A549 (cell line): ENCODE measurements around the gene XPC. TPM values are rescaled to one million over a fixed set of nuclear protein-coding genes. Genes with fewer than 3 reads are reported as not detected.
A peak's percentile ranks its signal among the peaks of the same experiment; 100 is the strongest.
"Not testable (repeated sequence)": the region's sequence is repeated elsewhere in the genome, so short reads cannot be mapped to it uniquely, and the experiment has no call there.

ENCODE experiments used
- ATAC-seq, 2 experiments: fragments of 200-7000 bp in 1 of 2; fragments of >200 bp in 1 of 2; cut with Nextera tagmentation in 1 of 2; cut with Tn5 transposase in 1 of 2; 3 replicates each; pipeline versions ENCODE4 v1.8.0 to v1.9.1; 2018 to 2020; ENCODE audit warnings: mild to moderate bottlenecking in 1 of 2, moderate library complexity in 1 of 2
- CTCF ChIA-PET: fragments of 300-600 bp; sonication (Branson Sonifier 250); formaldehyde crosslinking; extraction: SDS; loops from one replicate; lab custom pipeline; 2021; ENCODE audit warnings: antibody characterized with exemption, inconsistent platforms; lab: Yijun Ruan, JAX
- POLR2A ChIA-PET: fragments of 350-600 bp; formaldehyde crosslinking; extraction: SDS; loops from one replicate; lab custom pipeline; 2021; ENCODE audit warnings: antibody characterized with exemption, inconsistent platforms; lab: Yijun Ruan, JAX
- DNase-seq, 2 experiments: peaks; one replicate each; pipeline versions ENCODE4 v3.0.0 to v3.0.0-alpha.2; 2011 to 2016; ENCODE audit warnings: low read depth in 1 of 2, low spot score in 1 of 2
- FAIRE-seq: peaks from 2 replicates; lab custom pipeline; 2011; peaks lifted over from hg19 to GRCh38; lab: Jason Lieb, UNC
- H3K27ac ChIP-seq, 2 experiments: fragments of >200 bp; sonication (Bioruptor Twin); formaldehyde crosslinking; 3 replicates each; pipeline ENCODE4 v1.5.1; 2016 to 2017
- H3K4me1 ChIP-seq: fragments of >200 bp; sonication (Bioruptor Twin); formaldehyde crosslinking; 3 replicates; pipeline ENCODE4 v1.6.1; 2016
- H3K4me2 ChIP-seq: fragments of >200 bp; sonication (Bioruptor Twin); formaldehyde crosslinking; 3 replicates; pipeline ENCODE4 v1.6.1; 2016
- H3K4me3 ChIP-seq: fragments of >200 bp; sonication (Bioruptor Twin); formaldehyde crosslinking; 3 replicates; pipeline ENCODE4 v1.5.1; 2016
- H3K9me3 ChIP-seq: fragments of >200 bp; sonication (Bioruptor Twin); formaldehyde crosslinking; 3 replicates; pipeline ENCODE4 v1.6.1; 2016
- CBX8 ChIP-seq: fragments of 200-600 bp; sonication (generic); IDR thresholded peaks from 2 replicates; pipeline ENCODE4 v1.6.1; 2016
- CEBPB ChIP-seq, 2 experiments: fragments of >200 bp in 1 of 2; sonication (Bioruptor Twin) in 1 of 2; formaldehyde crosslinking in 1 of 2; IDR thresholded peaks; 2 replicates each; pipeline ENCODE4 v1.6.1; 2012 to 2016
- CHD4 ChIP-seq: fragments of 200-600 bp; sonication (generic); IDR thresholded peaks from 2 replicates; pipeline ENCODE4 v1.6.1; 2016; ENCODE audit warnings: antibody characterized with exemption, mild to moderate bottlenecking, borderline replicate concordance
- E2F6 ChIP-seq: IDR thresholded peaks from 2 replicates; pipeline ENCODE4 v1.6.1; 2012; ENCODE audit warnings: low read depth, borderline replicate concordance
- EP300 ChIP-seq, 2 experiments: fragments of >200 bp; sonication (Bioruptor Twin); formaldehyde crosslinking; IDR thresholded peaks; 2 replicates in 1 of 2; 3 replicates in 1 of 2; pipeline ENCODE4 v1.6.1; 2016 to 2017
- FOSL2 ChIP-seq, 2 experiments: fragments of 450-650 bp in 1 of 2; fragments of >200 bp in 1 of 2; sonication (Bioruptor Twin) in 1 of 2; formaldehyde crosslinking; IDR thresholded peaks; 2 replicates each; pipeline versions ENCODE4 v1.5.0 to v1.6.1; 2016 to 2020; ENCODE audit warnings: mild to moderate bottlenecking in 1 of 2, moderate library complexity in 1 of 2
- FOXS1 ChIP-seq: fragments of 250-450 bp; sonication (Bioruptor Pico); IDR thresholded peaks from 2 replicates; pipeline ENCODE4 v1.5.0; 2020; ENCODE audit warnings: mild to moderate bottlenecking, moderate library complexity
- HEYL ChIP-seq: fragments of 250-450 bp; sonication (Bioruptor Pico); IDR thresholded peaks from 2 replicates; pipeline ENCODE4 v1.8.0; 2021; ENCODE audit warnings: mild to moderate bottlenecking, moderate library complexity
- MAZ ChIP-seq: fragments of 150-350 bp; IDR thresholded peaks from 2 replicates; pipeline ENCODE4 v1.6.1; 2014; ENCODE audit warnings: antibody characterized with exemption, low read depth, low read length, borderline replicate concordance
- NFE2L2 ChIP-seq: fragments of 150-350 bp; conservative IDR thresholded peaks from 2 replicates; pipeline ENCODE4 v1.6.1; 2014; ENCODE audit warnings: low read length
- NR3C1 ChIP-seq: fragments of >200 bp; sonication (Bioruptor Twin); formaldehyde crosslinking; IDR thresholded peaks from 3 replicates; pipeline ENCODE4 v1.6.1; 2017
- RAD21 ChIP-seq, 2 experiments: fragments of >200 bp in 1 of 2; sonication (Bioruptor Twin) in 1 of 2; formaldehyde crosslinking in 1 of 2; IDR thresholded peaks in 1 of 2; conservative IDR thresholded peaks in 1 of 2; 2 replicates in 1 of 2; 3 replicates in 1 of 2; pipeline ENCODE4 v1.6.1; 2012 to 2018; ENCODE audit warnings: inconsistent platforms in 1 of 2
- SREBF2 ChIP-seq: fragments of 450-650 bp; IDR thresholded peaks from 2 replicates; pipeline ENCODE4 v1.6.1; 2014; ENCODE audit warnings: mild to moderate bottlenecking, moderate library complexity
- ZNF302 ChIP-seq: fragments of 250-450 bp; sonication (Bioruptor Pico); IDR thresholded peaks from 2 replicates; pipeline ENCODE4 v1.9.0; 2021; ENCODE audit warnings: inconsistent platforms, mild to moderate bottlenecking, moderate library complexity
- WGBS: methylation state at CpG from one replicate; pipeline ENCODE4 v1.1.6; 2017; ENCODE audit errors: missing lambda C conversion rate; 5-methylcytosine and 5-hydroxymethylcytosine counted together
- polyA plus RNA-seq, 4 experiments: library from polyadenylated mRNA; depleted of rRNA in 3 of 4; stranded (reverse); fragments of >200 nt; fragmentation: RNase III in 1 of 4; extraction: RNeasy Plus Mini Kit Qiagen cat#74134 plus additional on column Dnase treatment in 1 of 4; gene quantifications; 2 replicates in 3 of 4; 3 replicates in 1 of 4; pipeline ENCODE4 v1.2.3, GENCODE V29; 2011 to 2017
- TF ChIP-seq, protein P1 (sequence below): IDR thresholded peaks from 2 replicates; pipeline ENCODE4 v1.6.1; 2012
- TF ChIP-seq, protein P2 (sequence below): fragments of >200 bp; sonication (Bioruptor Twin); formaldehyde crosslinking; IDR thresholded peaks from 2 replicates; pipeline ENCODE4 v1.6.1; 2016

The XPC gene
- polyA plus RNA-seq, 2 of the 4 experiments (the other 2 are of a cell fraction): 35.4 to 36.3 TPM

DNA sequence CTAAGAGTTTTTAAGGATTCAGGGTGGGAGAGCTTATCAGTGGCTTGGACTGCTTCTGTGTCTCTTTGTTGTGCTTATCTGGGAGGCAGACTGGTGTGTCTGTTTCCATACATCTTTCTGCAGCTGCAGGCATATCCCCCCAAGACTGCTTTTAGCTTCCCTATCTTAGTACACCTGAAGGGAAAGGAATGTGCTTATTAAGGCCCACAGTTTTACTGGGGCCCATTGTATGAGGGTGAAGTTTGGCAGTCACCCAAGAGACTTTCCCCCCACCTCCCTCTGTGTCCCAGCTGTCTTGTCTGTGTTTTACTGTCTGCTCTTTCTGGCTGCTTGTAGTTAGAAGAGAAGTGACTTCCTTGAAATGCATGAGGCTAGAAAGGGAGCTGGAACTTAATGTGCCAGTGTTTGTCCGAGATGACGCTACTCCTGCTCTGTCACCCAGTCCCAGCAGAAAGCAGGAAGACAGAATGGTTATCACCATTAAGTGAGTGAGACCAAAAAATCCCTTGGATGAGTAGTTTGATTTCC is 57.4 kb downstream of the XPC start:
- H3K27ac ChIP-seq, H3K4me2 ChIP-seq, H3K9me3 ChIP-seq, DNase-seq, ATAC-seq, POLR2A ChIA-PET, FAIRE-seq, H3K4me3 ChIP-seq: not testable (repeated sequence)
- 94% methylated on average over 2 of the region's 2 CpGs for WGBS
- CTCF ChIA-PET: interaction anchor here (1.0 to 2.2 kb wide), 4 partner anchors 15 to 225 kb away, joined by 3 to 4 read pairs (median 4); no protein-coding TSS in a partner anchor
- peaks cover 25% of the 10 kb centered on the region for H3K4me1 ChIP-seq

GRCh38 chr3:14120111-14120920 is 58.1 kb downstream of the XPC start:
- no peak overlapping the region for H3K4me3 ChIP-seq
- no peak for ATAC-seq
- H3K4me1 ChIP-seq: peaks cover 25% of the 10 kb centered on the region
- no peak for TF ChIP-seq EP300 (IDR thresholded peaks at IDR 0.05)
- no peak for TF ChIP-seq NFE2L2
- TF ChIP-seq CEBPB (IDR thresholded peaks at IDR 0.05): no peak
- no peak for TF ChIP-seq RAD21 (conservative IDR thresholded peaks at IDR 0.05 in 1 of 2, IDR thresholded peaks at IDR 0.05 in 1 of 2)
- TF ChIP-seq HEYL (CRISPR knock-in tag): no peak
- TF ChIP-seq FOXS1 (CRISPR knock-in tag): no peak
- no peak for TF ChIP-seq ZNF302
- TF ChIP-seq CBX8: no peak
- TF ChIP-seq, protein P1, sequence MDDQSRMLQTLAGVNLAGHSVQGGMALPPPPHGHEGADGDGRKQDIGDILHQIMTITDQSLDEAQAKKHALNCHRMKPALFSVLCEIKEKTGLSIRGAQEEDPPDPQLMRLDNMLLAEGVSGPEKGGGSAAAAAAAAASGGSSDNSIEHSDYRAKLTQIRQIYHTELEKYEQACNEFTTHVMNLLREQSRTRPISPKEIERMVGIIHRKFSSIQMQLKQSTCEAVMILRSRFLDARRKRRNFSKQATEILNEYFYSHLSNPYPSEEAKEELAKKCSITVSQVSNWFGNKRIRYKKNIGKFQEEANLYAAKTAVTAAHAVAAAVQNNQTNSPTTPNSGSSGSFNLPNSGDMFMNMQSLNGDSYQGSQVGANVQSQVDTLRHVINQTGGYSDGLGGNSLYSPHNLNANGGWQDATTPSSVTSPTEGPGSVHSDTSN: no peak
- TF ChIP-seq NR3C1: no peak
- H3K4me2 ChIP-seq: no peak overlapping the region
- FAIRE-seq: no peak
- no peak for DNase-seq
- no peak overlapping the region for H3K27ac ChIP-seq
- POLR2A ChIA-PET: no interaction called here
- CTCF ChIA-PET: interaction anchor here (1.6 to 2.2 kb wide), 4 partner anchors 84 to 463 kb away, joined by 4 to 6 read pairs (median 4); no protein-coding TSS in a partner anchor
- no peaks in the 10 kb centered on the region for H3K9me3 ChIP-seq
- 92% methylated on average over 11 of the region's 11 CpGs for WGBS

GRCh38 chr3:14119651-14120050 is 58.8 kb downstream of the XPC start:
- WGBS: 90% methylated on average over 2 of the region's 2 CpGs
- no peak for FAIRE-seq
- CTCF ChIA-PET: interaction anchor here (0.8 to 1.8 kb wide), 4 partner anchors 142 to 462 kb away, joined by 3 to 6 read pairs (median 4); no protein-coding TSS in a partner anchor
- Histone ChIP-seq H3K4me3 (no peak overlapping the region), H3K4me2 (no peak overlapping the region), H3K9me3 (no peaks in the 10 kb centered on the region), H3K4me1 (peaks cover 25% of the 10 kb centered on the region), H3K27ac (no peak overlapping the region)
- POLR2A ChIA-PET: interaction anchor here (1.1 kb wide), 1 partner anchor 59 kb away, joined by 3 read pairs; the partner anchor contains the start of gene LSM3
- ATAC-seq: no peak
- no peak for DNase-seq
- TF ChIP-seq FOSL2 (IDR thresholded peaks at IDR 0.05) (no peak), FOSL2 (CRISPR knock-in tag; IDR thresholded peaks at IDR 0.05) (no peak), E2F6 (no peak)

GRCh38 chr3:14118400-14119381 is 59.7 kb downstream of the XPC start:
- no peak; a peak in 1 of 6 replicates for ATAC-seq
- Histone ChIP-seq H3K4me2 (peak overlapping the region; percentile 40), H3K4me1 (peaks cover 25% of the 10 kb centered on the region), H3K9me3 (no peaks in the 10 kb centered on the region), H3K27ac (peak overlapping the region in 1 of 2 experiments; percentile 54; a peak in 2 of 6 replicates), H3K4me3 (no peak overlapping the region)
- peak in 1 of 2 experiments; percentile 26 for DNase-seq
- ChIA-PET CTCF (interaction anchor here (0.8 to 1.8 kb wide), 6 partner anchors 26 to 461 kb away, joined by 3 to 6 read pairs (median 4); no protein-coding TSS in a partner anchor), POLR2A (interaction anchor here (1.1 kb wide), 1 partner anchor 60 kb away, joined by 3 read pairs; the partner anchor contains the start of gene LSM3)
- WGBS: 65% methylated on average over 13 of the region's 13 CpGs
- TF ChIP-seq MAZ (no peak), CHD4 (no peak), CEBPB (IDR thresholded peaks at IDR 0.05) (peak; percentile 63 to 78; a peak in 3 of 4 replicates), SREBF2 (no peak)
- TF ChIP-seq, protein P1: no peak
- TF ChIP-seq, protein P2, sequence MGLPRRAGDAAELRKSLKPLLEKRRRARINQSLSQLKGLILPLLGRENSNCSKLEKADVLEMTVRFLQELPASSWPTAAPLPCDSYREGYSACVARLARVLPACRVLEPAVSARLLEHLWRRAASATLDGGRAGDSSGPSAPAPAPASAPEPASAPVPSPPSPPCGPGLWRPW: no peak
- FAIRE-seq: no peak
